ENCODE data around the gene ZNF213.
"Not testable (repeated sequence)": the region's sequence is repeated elsewhere in the genome, so short reads cannot be mapped to it uniquely, and the experiment has no call there.

DNA sequence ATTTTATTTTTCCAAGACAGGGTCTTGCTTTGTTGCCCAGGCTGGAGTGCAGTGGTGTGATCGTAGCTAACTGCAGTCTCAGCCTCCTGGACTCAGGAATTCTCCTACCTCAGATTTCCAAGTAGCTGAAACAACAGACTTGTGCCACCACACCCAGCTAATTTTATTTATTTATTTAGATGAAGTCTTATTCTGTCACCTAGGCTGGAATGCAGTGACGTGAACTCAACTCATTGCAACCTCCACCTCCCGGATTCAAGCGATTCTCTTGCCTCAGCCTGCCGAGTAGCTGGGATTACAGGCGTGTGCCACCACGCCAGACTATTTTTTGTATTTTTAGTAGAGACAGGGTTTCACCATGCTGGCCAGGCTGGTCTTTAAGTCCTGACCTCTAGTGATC is 33.9 kb downstream of the ZNF213 start:
- TF ChIP-seq, protein P1, sequence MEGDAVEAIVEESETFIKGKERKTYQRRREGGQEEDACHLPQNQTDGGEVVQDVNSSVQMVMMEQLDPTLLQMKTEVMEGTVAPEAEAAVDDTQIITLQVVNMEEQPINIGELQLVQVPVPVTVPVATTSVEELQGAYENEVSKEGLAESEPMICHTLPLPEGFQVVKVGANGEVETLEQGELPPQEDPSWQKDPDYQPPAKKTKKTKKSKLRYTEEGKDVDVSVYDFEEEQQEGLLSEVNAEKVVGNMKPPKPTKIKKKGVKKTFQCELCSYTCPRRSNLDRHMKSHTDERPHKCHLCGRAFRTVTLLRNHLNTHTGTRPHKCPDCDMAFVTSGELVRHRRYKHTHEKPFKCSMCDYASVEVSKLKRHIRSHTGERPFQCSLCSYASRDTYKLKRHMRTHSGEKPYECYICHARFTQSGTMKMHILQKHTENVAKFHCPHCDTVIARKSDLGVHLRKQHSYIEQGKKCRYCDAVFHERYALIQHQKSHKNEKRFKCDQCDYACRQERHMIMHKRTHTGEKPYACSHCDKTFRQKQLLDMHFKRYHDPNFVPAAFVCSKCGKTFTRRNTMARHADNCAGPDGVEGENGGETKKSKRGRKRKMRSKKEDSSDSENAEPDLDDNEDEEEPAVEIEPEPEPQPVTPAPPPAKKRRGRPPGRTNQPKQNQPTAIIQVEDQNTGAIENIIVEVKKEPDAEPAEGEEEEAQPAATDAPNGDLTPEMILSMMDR (IDR thresholded peaks at IDR 0.05): not testable (repeated sequence)
- TF ChIP-seq POLR2A (IDR thresholded peaks at IDR 0.05): not testable (repeated sequence)
